ENCODE results near the gene ANKRD27. TPM values are rescaled to one million over a fixed set of nuclear protein-coding genes. Genes with fewer than 3 reads are reported as not detected.
"Not testable (repeated sequence)": the region's sequence is repeated elsewhere in the genome, so short reads cannot be mapped to it uniquely, and the experiment has no call there.

ANKRD27 gene
- total RNA-seq, 1 donor from 2014 or later, result 37.5 TPM

DNA sequence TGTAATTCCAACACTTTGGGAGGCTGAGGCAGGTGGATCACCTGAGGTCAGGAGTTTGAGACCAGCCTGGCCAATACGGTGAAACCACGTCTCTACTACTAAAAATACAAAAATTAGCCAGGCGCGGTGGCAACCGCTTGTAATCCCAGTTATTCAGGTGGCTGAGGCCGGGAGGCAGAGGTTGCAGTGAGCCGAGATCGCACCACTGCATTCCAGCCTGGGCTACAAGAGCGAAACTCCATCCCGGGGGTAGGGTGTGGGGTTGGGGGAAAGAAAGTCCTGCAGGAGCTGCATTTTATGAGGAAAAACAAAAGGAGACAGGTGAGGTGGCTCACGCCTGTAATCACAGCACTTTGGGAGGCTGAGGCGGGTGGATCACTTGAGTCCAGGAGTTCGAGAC, 22.6 kb downstream of the ANKRD27 start:
- DNase-seq (ENCODE audit: low read depth), result not testable (repeated sequence)

DNA sequence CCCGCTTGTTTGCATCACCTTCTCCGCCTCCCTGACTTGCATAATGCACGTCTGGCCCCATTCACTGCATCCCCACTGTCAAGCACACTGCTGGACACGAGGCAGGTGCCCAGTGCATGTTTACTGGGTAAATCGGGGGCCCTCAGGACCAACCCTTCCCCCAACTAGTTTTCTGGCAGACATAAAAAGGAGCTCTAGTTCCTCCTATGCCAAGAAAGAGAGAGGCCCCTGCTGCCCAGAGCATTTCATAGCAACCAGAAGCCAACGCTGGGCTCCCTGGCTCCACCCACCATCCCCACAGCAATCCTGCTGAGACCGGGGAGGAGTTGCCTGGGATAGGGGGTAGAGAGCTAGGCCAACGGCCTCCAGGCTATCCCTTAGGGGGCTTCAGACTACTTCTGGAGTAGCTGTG, 23.2 kb downstream of the ANKRD27 start:
- no peak for DNase-seq (ENCODE audit: low read depth)

- DNase-seq (ENCODE audit: low read depth), result no peak
These were observed 24.3 kb downstream of the ANKRD27 start for GRCh38 chr19:32650671-32651070.

GRCh38 chr19:32649751-32650150, 25.2 kb downstream of the ANKRD27 start:
- no peak for DNase-seq (ENCODE audit: low read depth)

DNA sequence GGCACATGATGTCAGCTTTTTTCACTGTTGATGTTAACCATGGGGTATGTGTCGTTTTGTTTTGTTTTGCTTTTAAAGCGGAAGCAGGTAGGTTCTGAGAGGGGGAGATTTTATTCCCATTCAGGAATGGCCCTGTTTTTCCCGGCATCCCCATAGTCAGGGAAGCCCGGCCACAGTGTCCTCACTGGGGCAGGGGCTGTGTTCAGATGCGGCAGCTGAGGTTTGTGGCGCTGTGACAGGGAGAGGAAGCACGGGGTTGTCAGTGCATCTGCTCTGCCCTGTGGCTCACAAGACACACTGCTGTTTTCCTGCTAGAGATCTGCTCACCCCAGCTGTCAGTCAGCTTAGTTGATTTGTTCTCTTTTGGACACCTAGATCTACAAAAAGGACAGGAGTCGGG, 27.6 kb downstream of the ANKRD27 start:
- no peak for DNase-seq (ENCODE audit: low read depth)

- DNase-seq (ENCODE audit: low read depth), result no peak
These were observed 28.4 kb downstream of the ANKRD27 start for GRCh38 chr19:32646556-32646955.

DNA sequence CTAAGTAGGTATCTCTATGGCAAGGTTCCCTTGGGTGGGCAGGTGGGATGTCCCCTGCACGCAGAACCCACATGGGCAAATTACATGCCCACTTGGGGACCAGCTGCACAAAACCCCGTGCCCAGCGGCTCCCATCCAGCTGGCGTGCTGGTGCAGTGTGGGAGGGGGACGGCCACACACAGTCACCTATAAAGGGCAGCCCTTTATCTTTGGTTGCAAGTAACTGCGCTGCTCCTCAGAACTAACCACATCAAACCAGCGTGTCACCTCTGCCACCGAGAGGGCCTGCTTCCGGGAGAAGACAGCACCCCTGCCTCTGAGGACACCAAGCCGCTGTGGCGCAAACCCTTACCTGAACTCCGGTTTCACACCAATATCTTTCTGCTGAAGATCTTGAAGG, 32.2 kb downstream of the ANKRD27 start:
- no peak for DNase-seq (ENCODE audit: low read depth)

DNA sequence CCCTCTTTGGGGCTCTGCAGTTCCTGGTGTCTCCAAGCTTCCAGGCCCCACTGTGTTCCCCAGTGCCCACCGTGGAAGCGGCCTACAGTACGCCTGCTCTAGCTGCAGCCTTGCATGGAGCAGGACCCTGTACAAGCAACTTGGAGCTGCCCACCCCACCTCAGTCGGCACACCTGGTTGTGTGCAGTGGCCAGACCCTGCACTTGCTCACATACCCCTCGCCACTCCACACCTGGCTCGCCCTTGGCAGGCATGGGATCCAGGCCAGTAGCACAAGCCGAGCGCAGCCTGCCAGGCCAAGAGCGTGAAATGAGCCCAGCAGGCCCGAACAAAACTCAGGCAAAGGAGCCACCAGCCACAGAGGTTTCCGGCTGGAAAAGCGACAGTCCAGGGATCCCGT, 36.4 kb downstream of the ANKRD27 start:
- no peak for DNase-seq (ENCODE audit: low read depth)

- DNase-seq (ENCODE audit: low read depth), result no peak
These were observed 37.5 kb downstream of the ANKRD27 start for GRCh38 chr19:32637480-32637879.

DNA sequence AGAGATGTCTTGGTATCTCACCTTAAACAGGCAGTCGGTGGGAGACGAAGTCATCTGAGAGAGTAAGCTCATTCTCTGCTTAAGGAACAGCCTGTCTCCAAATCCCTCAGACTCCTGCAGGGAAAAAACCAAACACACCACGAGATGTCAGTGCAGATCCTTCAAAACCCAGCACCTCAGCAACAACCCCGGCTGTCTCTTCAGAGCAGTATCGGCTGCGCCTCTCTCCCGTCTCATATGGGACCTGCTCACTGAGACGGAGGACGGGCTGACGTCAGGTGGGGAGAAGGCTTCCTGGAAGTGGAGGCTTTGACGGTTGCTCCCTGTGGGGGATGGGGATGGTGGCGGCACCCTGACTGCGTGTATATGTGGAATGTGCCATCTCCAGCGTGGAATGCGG, 43.6 kb downstream of the ANKRD27 start:
- DNase-seq (ENCODE audit: low read depth), result no peak

- no peak for DNase-seq (ENCODE audit: low read depth)
These were observed 44.6 kb downstream of the ANKRD27 start for GRCh38 chr19:32630338-32630737.

GRCh38 chr19:32627714-32628270, 47.2 kb downstream of the ANKRD27 start:
- no peak for DNase-seq (ENCODE audit: low read depth)

DNA sequence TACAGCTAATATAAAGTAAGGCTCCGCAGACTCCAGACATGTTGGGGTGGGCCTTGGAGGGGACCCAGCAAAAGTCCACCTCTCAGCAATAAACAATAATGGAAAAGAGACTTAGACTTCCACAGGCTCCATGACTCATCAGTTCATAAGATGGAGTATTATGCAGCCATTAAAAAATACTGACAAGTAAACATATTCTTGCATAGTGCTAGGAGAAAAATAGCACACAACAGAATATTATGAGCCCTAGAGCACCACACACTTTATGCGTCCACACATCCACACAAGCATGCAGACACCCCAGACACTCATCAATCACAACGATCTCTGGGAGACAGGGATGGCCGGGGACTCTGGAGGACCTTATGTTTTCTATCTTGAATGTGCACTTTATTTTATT, 48.0 kb downstream of the ANKRD27 start:
- DNase-seq (ENCODE audit: low read depth), result no peak

DNA sequence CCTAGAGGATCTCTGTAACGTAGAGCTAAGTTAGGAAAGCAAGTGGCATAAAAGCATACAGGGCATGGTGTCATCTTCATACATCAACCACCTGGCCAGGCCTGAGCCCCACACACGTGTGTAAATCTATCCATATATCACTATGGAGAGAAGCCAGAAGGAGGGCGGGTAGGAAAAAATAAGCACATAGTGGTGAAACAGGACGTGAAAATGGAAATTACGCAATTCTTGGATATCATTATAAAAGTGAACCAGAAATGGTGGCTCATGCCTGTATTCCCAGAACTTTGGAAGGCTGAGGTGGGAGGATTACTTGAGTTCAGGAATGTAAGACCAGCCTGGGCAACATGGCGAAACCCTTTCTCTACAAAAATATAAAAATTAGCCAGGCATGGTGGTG, 50.6 kb downstream of the ANKRD27 start:
- no peak for DNase-seq (ENCODE audit: low read depth)

DNA sequence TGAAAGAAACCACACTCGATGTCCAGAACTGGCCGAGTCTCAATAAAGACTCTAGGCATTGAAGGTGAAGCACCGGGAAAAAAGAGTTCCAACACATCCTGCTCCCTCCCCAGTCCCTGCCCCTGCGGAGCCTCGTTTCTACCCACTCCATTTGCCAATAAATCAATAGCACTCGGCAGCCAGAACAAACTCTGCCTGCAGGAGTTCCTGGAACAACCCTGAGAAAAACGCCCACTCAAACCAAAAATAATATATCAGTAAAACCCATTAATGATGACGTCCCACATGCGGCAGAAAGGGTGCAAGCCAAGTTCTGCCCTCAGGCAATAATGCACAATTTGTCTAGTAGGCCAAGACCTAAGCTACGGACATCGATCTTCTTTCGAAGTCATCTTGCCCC, 53.0 kb downstream of the ANKRD27 start:
- no peak for DNase-seq (ENCODE audit: low read depth)

GRCh38 chr19:32619051-32619685, 55.8 kb downstream of the ANKRD27 start:
- DNase-seq (ENCODE audit: low read depth), result no peak

DNA sequence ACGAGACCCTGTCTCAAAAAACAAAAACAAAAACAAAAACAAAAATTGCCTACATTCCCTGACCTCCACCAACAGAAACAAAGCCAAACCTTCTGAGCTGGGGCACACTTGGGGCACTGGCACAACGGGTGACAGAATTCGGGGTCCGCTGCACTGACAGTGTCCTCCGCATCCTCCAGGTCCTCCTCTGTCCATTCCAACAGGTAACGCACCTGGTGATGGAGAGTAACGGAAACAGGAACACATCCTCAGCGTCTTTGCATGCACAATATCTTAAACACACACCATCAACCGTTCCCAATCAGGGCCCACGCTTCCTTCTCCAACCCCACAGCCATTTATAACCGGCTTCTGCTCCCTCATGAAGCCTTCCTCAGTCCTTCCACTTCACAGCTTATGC, 59.4 kb downstream of the ANKRD27 start:
- DNase-seq (ENCODE audit: low read depth), result no peak

DNA sequence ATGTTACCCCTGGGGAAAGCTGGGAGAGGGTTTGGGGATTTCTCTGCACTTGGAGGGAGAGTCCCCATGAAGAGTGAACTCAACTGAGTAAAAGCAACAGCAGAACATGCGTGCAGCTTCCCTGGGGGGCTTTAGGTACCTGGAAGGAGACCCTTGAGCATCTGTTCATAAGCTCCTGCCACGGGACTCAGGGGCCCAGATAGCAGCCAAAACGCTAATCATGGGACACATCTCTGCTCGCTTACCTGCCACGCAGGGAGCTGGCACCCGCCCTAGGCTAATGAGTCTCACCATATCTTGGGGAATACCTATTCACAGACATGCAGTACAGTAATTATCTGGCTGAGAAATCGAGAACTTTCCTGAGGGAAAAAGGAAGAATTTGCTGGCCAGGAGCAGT, 60.1 kb downstream of the ANKRD27 start:
- DNase-seq (ENCODE audit: low read depth), result no peak

DNA sequence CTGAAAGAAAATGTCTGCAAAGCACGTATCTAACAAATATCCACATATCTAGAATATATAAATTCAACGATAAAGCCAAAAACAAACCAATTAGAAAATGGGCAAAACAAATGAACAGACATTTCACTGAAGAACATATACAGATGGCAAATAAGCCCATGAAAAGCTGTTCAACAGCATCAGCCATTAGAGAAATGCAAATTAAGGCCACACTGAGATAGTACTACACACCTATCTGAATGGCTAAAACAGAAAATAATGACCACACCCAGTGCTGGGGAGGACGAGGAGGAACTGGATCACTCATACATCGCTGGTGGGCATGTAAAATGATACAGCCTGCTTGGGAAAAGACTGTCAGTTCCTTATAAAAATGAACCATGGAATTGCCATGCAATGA, 62.0 kb downstream of the ANKRD27 start:
- DNase-seq (ENCODE audit: low read depth), result no peak

GRCh38 chr19:32611161-32611560, 63.8 kb downstream of the ANKRD27 start:
- no peak for DNase-seq (ENCODE audit: low read depth)

DNA sequence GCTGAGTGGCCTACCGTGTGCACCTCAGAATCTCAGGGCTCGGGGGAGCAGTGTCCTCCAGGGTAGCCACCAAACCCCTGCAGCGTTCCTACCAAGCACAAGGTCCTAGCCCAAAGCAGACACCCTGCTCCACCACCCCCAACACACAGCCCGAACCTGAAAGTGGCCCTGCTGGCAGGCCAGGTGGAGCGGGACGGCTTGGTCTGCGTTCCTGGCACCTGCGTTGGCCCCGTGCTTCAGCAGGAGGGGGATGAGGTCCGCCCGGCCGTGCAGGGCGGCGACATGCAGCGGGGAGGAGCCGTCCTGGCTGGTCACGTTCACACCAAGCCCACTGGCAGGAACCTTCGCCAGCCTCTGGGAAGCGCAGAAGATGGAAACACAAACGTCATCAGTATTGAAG, 67.5 kb downstream of the ANKRD27 start:
- no peak for DNase-seq (ENCODE audit: low read depth)

GRCh38 chr19:32606289-32606688, 68.7 kb downstream of the ANKRD27 start:
- DNase-seq (ENCODE audit: low read depth), result no peak

DNA sequence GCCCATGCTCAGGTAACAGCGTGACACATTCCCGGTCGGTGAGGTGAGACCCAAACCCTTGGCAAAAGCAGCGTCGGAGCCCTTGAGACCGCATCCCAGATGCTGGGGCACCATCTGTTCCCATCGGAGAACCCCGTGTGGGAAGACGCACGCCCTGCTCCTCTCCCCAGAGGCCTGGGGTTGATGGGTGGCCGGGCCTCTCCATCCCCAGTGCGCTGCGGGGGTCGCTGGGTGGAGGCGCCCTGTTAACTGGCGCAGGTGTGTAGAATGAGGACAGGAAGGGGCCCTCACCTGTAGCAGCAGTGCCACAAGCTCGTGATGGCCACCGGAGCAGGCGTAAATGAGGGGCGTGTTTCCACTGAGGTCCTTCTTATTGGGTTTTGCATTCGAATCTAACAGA, 69.4 kb downstream of the ANKRD27 start:
- no peak for DNase-seq (ENCODE audit: low read depth)

- no peak for DNase-seq (ENCODE audit: low read depth)
These were observed 71.0 kb downstream of the ANKRD27 start for GRCh38 chr19:32603961-32604360.

All from renal cortical epithelial cell (primary cell).